HEK293 (cell line): Measurements from ENCODE around the gene HRK.

Experiments used
- CTCF ChIA-PET: fragments of 350-600 bp; formaldehyde crosslinking; extraction: SDS; loops from one replicate; lab custom pipeline; 2021; ENCODE audit warnings: antibody characterized with exemption; lab: Yijun Ruan, JAX
- POLR2A ChIA-PET: fragments of 300-600 bp; formaldehyde crosslinking; extraction: SDS; loops from one replicate; lab custom pipeline; 2020; ENCODE audit warnings: antibody characterized with exemption, inconsistent platforms; lab: Yijun Ruan, JAX
- H3K27ac ChIP-seq: fragments of 200-500 bp; sonication (Bioruptor generic); 2 replicates; pipeline ENCODE4 v1.5.1; 2014; ENCODE audit warnings: low read depth, low read length, control low read depth, inconsistent platforms; ENCODE audit errors: extremely low read depth
- H3K36me3 ChIP-seq, 2 experiments: fragments of 200-500 bp in 1 of 2; sonication (Bioruptor generic) in 1 of 2; 1 replicate in 1 of 2; 2 replicates in 1 of 2; pipeline ENCODE4 v1.5.1; 2014 to 2017; ENCODE audit warnings: inconsistent platforms in 2 of 2, low read length in 2 of 2; ENCODE audit not compliant: control insufficient read depth in 2 of 2, insufficient read depth in 1 of 2
- H3K4me1 ChIP-seq: fragments of 200-500 bp; sonication (Bioruptor generic); 2 replicates; pipeline ENCODE4 v1.5.1; 2014; ENCODE audit warnings: mild to moderate bottlenecking, low read length, inconsistent platforms; ENCODE audit not compliant: control insufficient read depth, insufficient read depth
- H3K4me3 ChIP-seq: 2 replicates; pipeline ENCODE4 v1.5.1; 2011; ENCODE audit warnings: low read depth, mild to moderate bottlenecking, control low read depth, low read length, moderate library complexity
- H3K9me3 ChIP-seq: fragments of 200-500 bp; sonication (Bioruptor generic); 2 replicates; pipeline ENCODE4 v1.5.1; 2014; ENCODE audit warnings: low read depth, low read length, inconsistent platforms; ENCODE audit not compliant: control insufficient read depth, insufficient read depth
- GLIS1 ChIP-seq: fragments of 450-650 bp; formaldehyde crosslinking; IDR thresholded peaks from 2 replicates; pipeline ENCODE4 v1.5.1; 2016; ENCODE audit warnings: missing biosample characterization, missing genetic modification characterization
- IKZF3 ChIP-seq: fragments of 450-650 bp; IDR thresholded peaks from 2 replicates; pipeline ENCODE4 v1.5.0; 2018; ENCODE audit warnings: missing biosample characterization, mild to moderate bottlenecking, missing genetic modification characterization, moderate library complexity
- KLF8 ChIP-seq: fragments of 450-650 bp; formaldehyde crosslinking; IDR thresholded peaks from 2 replicates; pipeline ENCODE4 v1.5.1; 2016; ENCODE audit warnings: missing biosample characterization, missing genetic modification characterization
- OVOL3 ChIP-seq: fragments of 450-650 bp; formaldehyde crosslinking; IDR thresholded peaks from 2 replicates; pipeline ENCODE4 v1.5.1; 2016; ENCODE audit warnings: missing biosample characterization, missing genetic modification characterization
- ZBTB1 ChIP-seq: fragments of 450-650 bp; formaldehyde crosslinking; IDR thresholded peaks from 2 replicates; pipeline ENCODE4 v1.5.1; 2016; ENCODE audit warnings: missing biosample characterization, missing genetic modification characterization
- ZBTB17 ChIP-seq: fragments of 450-650 bp; formaldehyde crosslinking; IDR thresholded peaks from 2 replicates; pipeline ENCODE4 v1.5.1; 2016; ENCODE audit warnings: missing biosample characterization, missing genetic modification characterization
- ZNF114 ChIP-seq: fragments of 450-650 bp; formaldehyde crosslinking; IDR thresholded peaks from 2 replicates; pipeline ENCODE4 v1.5.0; 2017; ENCODE audit warnings: missing biosample characterization, missing genetic modification characterization
- ZNF133 ChIP-seq: fragments of 450-650 bp; formaldehyde crosslinking; IDR thresholded peaks from 2 replicates; pipeline ENCODE4 v1.5.1; 2016; ENCODE audit warnings: missing biosample characterization, missing genetic modification characterization
- ZNF16 ChIP-seq: fragments of 450-650 bp; formaldehyde crosslinking; IDR thresholded peaks from 2 replicates; pipeline ENCODE4 v1.5.1; 2016; ENCODE audit warnings: low read depth, missing biosample characterization, missing genetic modification characterization
- ZNF175 ChIP-seq: fragments of 450-650 bp; formaldehyde crosslinking; IDR thresholded peaks from 2 replicates; pipeline ENCODE4 v1.5.1; 2016; ENCODE audit warnings: missing biosample characterization, missing genetic modification characterization
- ZNF202 ChIP-seq: fragments of 450-650 bp; formaldehyde crosslinking; IDR thresholded peaks from 2 replicates; pipeline ENCODE4 v1.5.1; 2016; ENCODE audit warnings: missing biosample characterization, missing genetic modification characterization, borderline replicate concordance
- ZNF221 ChIP-seq: fragments of 450-650 bp; formaldehyde crosslinking; IDR thresholded peaks from 2 replicates; pipeline ENCODE4 v1.5.1; 2017; ENCODE audit warnings: missing biosample characterization, missing genetic modification characterization, borderline replicate concordance
- ZNF24 ChIP-seq: fragments of 450-650 bp; formaldehyde crosslinking; IDR thresholded peaks from 2 replicates; pipeline ENCODE4 v1.5.1; 2016; ENCODE audit warnings: missing biosample characterization, missing genetic modification characterization
- ZNF292 ChIP-seq: fragments of 450-650 bp; formaldehyde crosslinking; IDR thresholded peaks from 2 replicates; pipeline ENCODE4 v1.5.1; 2016; ENCODE audit warnings: low read depth, missing biosample characterization, missing genetic modification characterization, borderline replicate concordance
- ZNF341 ChIP-seq: fragments of 450-650 bp; formaldehyde crosslinking; IDR thresholded peaks from 2 replicates; pipeline ENCODE4; 2016; ENCODE audit warnings: low read depth, missing biosample characterization, missing genetic modification characterization
- ZNF394 ChIP-seq: fragments of 450-650 bp; formaldehyde crosslinking; IDR thresholded peaks from 2 replicates; pipeline ENCODE4 v1.5.1; 2016; ENCODE audit warnings: missing biosample characterization, missing genetic modification characterization, mild to moderate bottlenecking, moderate library complexity, borderline replicate concordance
- ZNF510 ChIP-seq: fragments of 450-650 bp; formaldehyde crosslinking; IDR thresholded peaks from 2 replicates; pipeline ENCODE4 v1.5.1; 2018; ENCODE audit warnings: mild to moderate bottlenecking, missing genetic modification characterization, missing biosample characterization; ENCODE audit not compliant: insufficient replicate concordance
- ZNF585B ChIP-seq: fragments of 450-650 bp; formaldehyde crosslinking; IDR thresholded peaks from 2 replicates; pipeline ENCODE4 v1.5.1; 2016; ENCODE audit warnings: missing biosample characterization, missing genetic modification characterization
- ZNF610 ChIP-seq: fragments of 450-650 bp; formaldehyde crosslinking; IDR thresholded peaks from 2 replicates; pipeline ENCODE4 v1.5.1; 2016; ENCODE audit warnings: missing biosample characterization, missing genetic modification characterization, borderline replicate concordance
- TF ChIP-seq, protein P1 (sequence below): fragments of 450-650 bp; formaldehyde crosslinking; IDR thresholded peaks from 2 replicates; pipeline ENCODE4 v1.5.1; 2017; ENCODE audit warnings: missing biosample characterization, missing genetic modification characterization
- TF ChIP-seq, protein P2 (sequence below): fragments of 450-650 bp; formaldehyde crosslinking; IDR thresholded peaks from 2 replicates; pipeline ENCODE4 v1.5.1; 2016; ENCODE audit warnings: missing biosample characterization, missing genetic modification characterization, low read depth
- TF ChIP-seq, protein P3 (sequence below): fragments of 450-650 bp; formaldehyde crosslinking; IDR thresholded peaks from 2 replicates; pipeline ENCODE4 v1.5.1; 2016; ENCODE audit warnings: missing biosample characterization, missing genetic modification characterization, low read depth
- TF ChIP-seq, protein P4 (sequence below): fragments of 450-650 bp; IDR thresholded peaks from 2 replicates; pipeline ENCODE4 v1.5.1; 2018; ENCODE audit warnings: missing biosample characterization, missing genetic modification characterization

The HRK gene

DNA sequence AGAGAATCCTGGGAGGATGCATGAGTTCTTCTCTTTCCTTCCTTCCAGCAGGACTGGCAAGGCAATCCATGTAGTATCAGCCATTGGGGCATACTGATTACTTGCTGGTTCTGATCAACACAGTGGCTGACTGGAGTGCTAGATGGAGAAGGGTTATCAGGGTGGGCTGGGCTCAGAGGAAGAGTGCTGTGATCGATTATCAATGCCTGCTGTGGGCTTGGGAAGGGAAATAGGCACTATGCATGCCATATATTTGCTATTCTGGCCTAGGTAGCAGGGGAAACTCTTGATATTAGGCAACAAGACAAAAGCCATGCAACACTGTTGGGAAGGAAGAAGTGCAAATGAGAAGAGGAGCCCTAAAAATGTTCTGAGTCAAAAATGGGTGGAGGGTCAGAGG lies 45.8 kb downstream of the HRK start:
- H3K9me3 ChIP-seq, result no peaks in the 10 kb centered on the region
- H3K36me3 ChIP-seq, result peaks cover 10 to 11% of the 10 kb centered on the region in 2 experiments; a peak in 2 of 3 replicates
- H3K4me3 ChIP-seq, result no peak overlapping the region
- no peaks in the 10 kb centered on the region for H3K4me1 ChIP-seq
- H3K27ac ChIP-seq, result no peak overlapping the region
- ChIA-PET CTCF (no interaction called here), POLR2A (no interaction called here)
- TF ChIP-seq ZBTB17 (tag by site-specific recombination), result peak; percentile 35; the same call in 1 of the 2 replicates
- no peak for TF ChIP-seq ZNF610 (tag by site-specific recombination)
- no peak for TF ChIP-seq ZNF202 (tag by site-specific recombination)
- no peak for TF ChIP-seq ZNF221 (tag by site-specific recombination)
- no peak for TF ChIP-seq ZNF510 (tag by site-specific recombination)
- no peak for TF ChIP-seq ZNF175
- TF ChIP-seq, protein P1, sequence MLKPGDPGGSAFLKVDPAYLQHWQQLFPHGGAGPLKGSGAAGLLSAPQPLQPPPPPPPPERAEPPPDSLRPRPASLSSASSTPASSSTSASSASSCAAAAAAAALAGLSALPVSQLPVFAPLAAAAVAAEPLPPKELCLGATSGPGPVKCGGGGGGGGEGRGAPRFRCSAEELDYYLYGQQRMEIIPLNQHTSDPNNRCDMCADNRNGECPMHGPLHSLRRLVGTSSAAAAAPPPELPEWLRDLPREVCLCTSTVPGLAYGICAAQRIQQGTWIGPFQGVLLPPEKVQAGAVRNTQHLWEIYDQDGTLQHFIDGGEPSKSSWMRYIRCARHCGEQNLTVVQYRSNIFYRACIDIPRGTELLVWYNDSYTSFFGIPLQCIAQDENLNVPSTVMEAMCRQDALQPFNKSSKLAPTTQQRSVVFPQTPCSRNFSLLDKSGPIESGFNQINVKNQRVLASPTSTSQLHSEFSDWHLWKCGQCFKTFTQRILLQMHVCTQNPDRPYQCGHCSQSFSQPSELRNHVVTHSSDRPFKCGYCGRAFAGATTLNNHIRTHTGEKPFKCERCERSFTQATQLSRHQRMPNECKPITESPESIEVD (tag by site-specific recombination), result no peak

DNA sequence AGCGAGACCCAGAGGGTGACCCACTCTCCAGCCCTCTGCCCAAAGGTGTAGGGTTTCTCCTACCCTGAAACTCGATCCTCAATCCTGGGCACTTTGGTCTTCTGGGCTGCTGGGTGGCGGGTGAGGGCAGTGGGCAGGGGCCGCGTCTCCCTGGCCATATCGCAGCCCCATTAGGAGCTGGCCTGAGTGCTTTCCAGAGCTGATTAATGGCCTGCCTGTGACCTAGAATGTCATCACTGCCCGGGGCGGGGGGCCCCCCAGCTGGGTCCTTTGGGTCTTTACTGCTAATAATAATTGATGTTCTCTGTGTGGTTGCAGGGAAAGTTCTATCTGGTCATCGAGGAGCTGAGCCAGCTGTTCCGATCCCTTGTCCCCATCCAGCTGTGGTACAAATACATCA lies 47.8 kb downstream of the HRK start:
- TF ChIP-seq OVOL3 (tag by site-specific recombination) (no peak), ZNF341 (tag by site-specific recombination) (no peak), GLIS1 (tag by site-specific recombination) (no peak), ZNF394 (tag by site-specific recombination) (no peak), ZNF16 (tag by site-specific recombination) (no peak), ZNF292 (no peak), ZNF133 (tag by site-specific recombination) (no peak), ZNF585B (tag by site-specific recombination) (no peak), IKZF3 (tag by site-specific recombination) (no peak)
- TF ChIP-seq, protein P1 (tag by site-specific recombination), result no peak
- Histone ChIP-seq H3K27ac (no peak overlapping the region), H3K9me3 (no peaks in the 10 kb centered on the region), H3K4me1 (no peaks in the 10 kb centered on the region), H3K36me3 (peaks cover 10 to 11% of the 10 kb centered on the region in 2 experiments; a peak in 2 of 3 replicates), H3K4me3 (no peak overlapping the region)
- POLR2A ChIA-PET, result interaction anchor here (0.7 kb wide), 1 partner anchor 25 kb away, joined by 3 read pairs; no protein-coding TSS in a partner anchor
- CTCF ChIA-PET, result interaction anchor here (0.6 to 0.8 kb wide), 2 partner anchors 13 to 29 kb away, joined by 3 to 9 read pairs; no protein-coding TSS in a partner anchor

DNA sequence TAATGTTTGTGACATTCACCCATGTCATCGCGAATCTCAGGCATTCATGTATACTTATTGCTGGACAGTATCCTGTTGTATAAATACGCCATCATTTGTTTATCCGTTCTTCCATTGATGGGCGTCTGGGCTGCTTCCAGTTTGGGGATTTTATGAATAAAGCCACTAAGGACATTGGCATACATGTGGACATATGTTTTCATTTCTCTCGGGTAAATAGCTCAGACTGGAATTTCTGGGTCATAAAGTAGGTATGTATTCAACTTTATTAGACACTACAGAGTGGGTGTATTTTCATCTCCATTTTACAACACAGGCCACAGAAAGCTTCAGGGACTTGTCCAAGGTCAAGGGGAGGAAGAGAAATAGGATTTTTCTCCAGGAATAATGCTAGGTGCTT lies 48.9 kb downstream of the HRK start:
- ChIA-PET CTCF (interaction anchor here (0.5 kb wide), 1 partner anchor 373 kb away, joined by 3 read pairs; no protein-coding TSS in a partner anchor), POLR2A (no interaction called here)
- TF ChIP-seq ZNF24 (tag by site-specific recombination) (no peak), KLF8 (no peak), ZBTB17 (tag by site-specific recombination) (no peak), ZBTB1 (tag by site-specific recombination) (no peak), ZNF114 (no peak)
- TF ChIP-seq, protein P2, sequence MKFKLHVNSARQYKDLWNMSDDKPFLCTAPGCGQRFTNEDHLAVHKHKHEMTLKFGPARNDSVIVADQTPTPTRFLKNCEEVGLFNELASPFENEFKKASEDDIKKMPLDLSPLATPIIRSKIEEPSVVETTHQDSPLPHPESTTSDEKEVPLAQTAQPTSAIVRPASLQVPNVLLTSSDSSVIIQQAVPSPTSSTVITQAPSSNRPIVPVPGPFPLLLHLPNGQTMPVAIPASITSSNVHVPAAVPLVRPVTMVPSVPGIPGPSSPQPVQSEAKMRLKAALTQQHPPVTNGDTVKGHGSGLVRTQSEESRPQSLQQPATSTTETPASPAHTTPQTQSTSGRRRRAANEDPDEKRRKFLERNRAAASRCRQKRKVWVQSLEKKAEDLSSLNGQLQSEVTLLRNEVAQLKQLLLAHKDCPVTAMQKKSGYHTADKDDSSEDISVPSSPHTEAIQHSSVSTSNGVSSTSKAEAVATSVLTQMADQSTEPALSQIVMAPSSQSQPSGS (tag by site-specific recombination), result no peak
- TF ChIP-seq, protein P3, sequence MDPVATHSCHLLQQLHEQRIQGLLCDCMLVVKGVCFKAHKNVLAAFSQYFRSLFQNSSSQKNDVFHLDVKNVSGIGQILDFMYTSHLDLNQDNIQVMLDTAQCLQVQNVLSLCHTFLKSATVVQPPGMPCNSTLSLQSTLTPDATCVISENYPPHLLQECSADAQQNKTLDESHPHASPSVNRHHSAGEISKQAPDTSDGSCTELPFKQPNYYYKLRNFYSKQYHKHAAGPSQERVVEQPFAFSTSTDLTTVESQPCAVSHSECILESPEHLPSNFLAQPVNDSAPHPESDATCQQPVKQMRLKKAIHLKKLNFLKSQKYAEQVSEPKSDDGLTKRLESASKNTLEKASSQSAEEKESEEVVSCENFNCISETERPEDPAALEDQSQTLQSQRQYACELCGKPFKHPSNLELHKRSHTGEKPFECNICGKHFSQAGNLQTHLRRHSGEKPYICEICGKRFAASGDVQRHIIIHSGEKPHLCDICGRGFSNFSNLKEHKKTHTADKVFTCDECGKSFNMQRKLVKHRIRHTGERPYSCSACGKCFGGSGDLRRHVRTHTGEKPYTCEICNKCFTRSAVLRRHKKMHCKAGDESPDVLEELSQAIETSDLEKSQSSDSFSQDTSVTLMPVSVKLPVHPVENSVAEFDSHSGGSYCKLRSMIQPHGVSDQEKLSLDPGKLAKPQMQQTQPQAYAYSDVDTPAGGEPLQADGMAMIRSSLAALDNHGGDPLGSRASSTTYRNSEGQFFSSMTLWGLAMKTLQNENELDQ (tag by site-specific recombination), result no peak
- TF ChIP-seq, protein P4, sequence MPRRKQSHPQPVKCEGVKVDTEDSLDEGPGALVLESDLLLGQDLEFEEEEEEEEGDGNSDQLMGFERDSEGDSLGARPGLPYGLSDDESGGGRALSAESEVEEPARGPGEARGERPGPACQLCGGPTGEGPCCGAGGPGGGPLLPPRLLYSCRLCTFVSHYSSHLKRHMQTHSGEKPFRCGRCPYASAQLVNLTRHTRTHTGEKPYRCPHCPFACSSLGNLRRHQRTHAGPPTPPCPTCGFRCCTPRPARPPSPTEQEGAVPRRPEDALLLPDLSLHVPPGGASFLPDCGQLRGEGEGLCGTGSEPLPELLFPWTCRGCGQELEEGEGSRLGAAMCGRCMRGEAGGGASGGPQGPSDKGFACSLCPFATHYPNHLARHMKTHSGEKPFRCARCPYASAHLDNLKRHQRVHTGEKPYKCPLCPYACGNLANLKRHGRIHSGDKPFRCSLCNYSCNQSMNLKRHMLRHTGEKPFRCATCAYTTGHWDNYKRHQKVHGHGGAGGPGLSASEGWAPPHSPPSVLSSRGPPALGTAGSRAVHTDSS, result no peak

More for the DNA sequence above, 48.9 kb downstream of the HRK start:
- Histone ChIP-seq H3K4me3 (no peak overlapping the region), H3K4me1 (no peaks in the 10 kb centered on the region), H3K9me3 (no peaks in the 10 kb centered on the region), H3K36me3 (peaks cover 10 to 11% of the 10 kb centered on the region in 2 experiments; a peak in 2 of 3 replicates), H3K27ac (no peak overlapping the region)
